ENCODE measurements around the gene SDK1.

Gene SDK1

DNA sequence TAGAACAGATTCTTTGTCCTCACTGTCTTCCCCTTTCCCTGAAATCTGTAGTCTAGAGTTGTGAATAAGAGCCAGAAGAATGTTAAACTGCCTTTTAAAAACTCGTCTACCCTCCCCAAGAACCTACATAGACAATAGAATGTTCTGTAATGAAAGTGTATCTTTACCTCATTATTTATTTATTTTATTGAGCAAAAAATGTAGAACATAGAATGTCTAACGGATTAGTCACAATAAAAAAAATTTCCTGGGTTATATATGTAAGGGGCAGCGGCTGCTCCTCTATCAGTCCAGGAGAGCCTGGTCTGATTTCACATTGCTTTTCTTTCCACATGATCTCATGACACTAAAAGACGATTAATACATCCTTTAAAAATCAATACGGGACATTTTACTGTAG, 135.7 kb downstream of the SDK1 start:
- in situ Hi-C loops (cut with MboI; ENCODE audit: low pct_unique_long_range_greater_than_20kb, low sequenced_read_pairs, unreplicated experiment): no loop called here
- TF ChIP-seq, protein P1, sequence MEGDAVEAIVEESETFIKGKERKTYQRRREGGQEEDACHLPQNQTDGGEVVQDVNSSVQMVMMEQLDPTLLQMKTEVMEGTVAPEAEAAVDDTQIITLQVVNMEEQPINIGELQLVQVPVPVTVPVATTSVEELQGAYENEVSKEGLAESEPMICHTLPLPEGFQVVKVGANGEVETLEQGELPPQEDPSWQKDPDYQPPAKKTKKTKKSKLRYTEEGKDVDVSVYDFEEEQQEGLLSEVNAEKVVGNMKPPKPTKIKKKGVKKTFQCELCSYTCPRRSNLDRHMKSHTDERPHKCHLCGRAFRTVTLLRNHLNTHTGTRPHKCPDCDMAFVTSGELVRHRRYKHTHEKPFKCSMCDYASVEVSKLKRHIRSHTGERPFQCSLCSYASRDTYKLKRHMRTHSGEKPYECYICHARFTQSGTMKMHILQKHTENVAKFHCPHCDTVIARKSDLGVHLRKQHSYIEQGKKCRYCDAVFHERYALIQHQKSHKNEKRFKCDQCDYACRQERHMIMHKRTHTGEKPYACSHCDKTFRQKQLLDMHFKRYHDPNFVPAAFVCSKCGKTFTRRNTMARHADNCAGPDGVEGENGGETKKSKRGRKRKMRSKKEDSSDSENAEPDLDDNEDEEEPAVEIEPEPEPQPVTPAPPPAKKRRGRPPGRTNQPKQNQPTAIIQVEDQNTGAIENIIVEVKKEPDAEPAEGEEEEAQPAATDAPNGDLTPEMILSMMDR (IDR thresholded peaks at IDR 0.05; ENCODE audit: extremely low read depth, insufficient read depth, missing control alignments): no peak
- no peak for DNase-seq (ENCODE audit: low spot score)

DNA sequence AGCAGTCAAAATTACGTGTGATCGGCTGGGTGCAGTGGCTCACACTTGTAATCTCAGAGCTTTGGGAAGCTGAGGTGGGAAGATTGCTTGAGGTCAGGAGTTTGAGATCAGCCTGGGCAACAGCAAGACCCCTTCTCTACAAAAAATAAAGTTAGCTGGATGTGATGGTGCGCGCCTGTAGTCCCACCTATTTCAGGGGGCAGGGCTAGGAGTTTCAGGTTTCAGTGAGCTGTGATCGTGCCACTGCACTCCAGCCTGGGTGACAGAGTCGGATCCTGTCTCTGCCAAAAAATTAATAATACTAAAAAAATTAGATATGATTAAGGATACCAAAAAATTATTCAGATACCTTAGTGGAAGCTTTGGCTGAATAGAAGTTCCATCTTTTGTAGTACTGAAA, 136.4 kb downstream of the SDK1 start:
- in situ Hi-C loops (cut with MboI; ENCODE audit: low pct_unique_long_range_greater_than_20kb, low sequenced_read_pairs, unreplicated experiment): no loop called here
- TF ChIP-seq, protein P1 (IDR thresholded peaks at IDR 0.05; ENCODE audit: extremely low read depth, insufficient read depth, missing control alignments): no peak
- DNase-seq (ENCODE audit: low spot score): no peak

DNA sequence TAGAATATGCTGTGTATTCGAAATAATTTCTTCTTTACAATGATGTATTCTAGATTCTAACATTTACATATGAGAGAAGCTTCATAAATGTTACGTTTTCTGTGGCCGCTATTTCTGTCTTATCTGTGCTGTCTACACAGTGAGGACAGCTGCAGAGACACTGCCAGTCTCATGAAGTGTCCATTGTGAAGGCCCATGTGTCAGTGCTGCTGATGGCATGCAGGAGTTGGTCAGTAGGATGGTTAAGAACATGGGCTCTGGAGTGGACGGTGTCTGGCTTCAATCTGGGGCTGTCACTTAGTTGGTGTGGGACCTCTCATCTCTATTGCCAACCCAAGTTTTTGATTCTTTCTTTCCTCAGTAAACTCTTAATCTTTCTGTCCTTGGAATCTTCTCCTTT, 137.3 kb downstream of the SDK1 start:
- in situ Hi-C loops (cut with MboI; ENCODE audit: low pct_unique_long_range_greater_than_20kb, low sequenced_read_pairs, unreplicated experiment): no loop called here
- TF ChIP-seq, protein P1 (IDR thresholded peaks at IDR 0.05; ENCODE audit: extremely low read depth, insufficient read depth, missing control alignments): no peak
- DNase-seq (ENCODE audit: low spot score): no peak

DNA sequence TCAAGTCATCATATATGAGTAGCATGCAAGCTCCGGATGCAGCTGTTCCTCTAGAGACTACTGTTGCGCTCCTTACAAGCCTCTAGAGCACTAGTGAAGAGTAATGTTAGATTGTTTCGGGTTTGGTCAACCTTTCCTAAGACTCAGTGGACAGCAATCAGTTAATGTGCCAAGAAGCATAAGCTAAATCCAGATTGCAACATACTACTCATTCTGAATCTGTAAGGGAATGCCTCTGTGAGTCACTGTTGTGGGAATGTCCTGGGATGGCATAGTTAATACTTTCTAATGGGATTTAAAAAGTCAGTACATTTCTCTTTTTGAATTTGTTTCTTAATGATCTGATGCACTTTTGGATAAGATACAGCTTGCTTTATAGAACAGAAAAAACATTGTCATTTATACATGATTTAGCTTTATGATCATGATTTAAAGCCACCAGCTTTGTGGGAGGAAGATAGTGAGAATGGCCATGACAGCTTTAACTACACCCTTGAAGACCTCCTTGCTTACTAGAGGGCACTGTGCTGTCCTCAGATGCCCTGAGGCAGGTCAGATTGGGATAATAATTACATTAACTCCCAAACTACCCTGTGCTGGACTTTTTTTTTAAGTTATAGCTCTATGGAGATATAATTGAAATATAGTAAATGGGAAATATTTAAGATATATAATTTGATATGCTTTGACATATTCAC, 138.4 kb downstream of the SDK1 start:
- in situ Hi-C loops (cut with MboI; ENCODE audit: low pct_unique_long_range_greater_than_20kb, low sequenced_read_pairs, unreplicated experiment): no loop called here
- no peak for DNase-seq (ENCODE audit: low spot score)
- TF ChIP-seq, protein P1 (IDR thresholded peaks at IDR 0.05; ENCODE audit: extremely low read depth, insufficient read depth, missing control alignments): no peak

DNA sequence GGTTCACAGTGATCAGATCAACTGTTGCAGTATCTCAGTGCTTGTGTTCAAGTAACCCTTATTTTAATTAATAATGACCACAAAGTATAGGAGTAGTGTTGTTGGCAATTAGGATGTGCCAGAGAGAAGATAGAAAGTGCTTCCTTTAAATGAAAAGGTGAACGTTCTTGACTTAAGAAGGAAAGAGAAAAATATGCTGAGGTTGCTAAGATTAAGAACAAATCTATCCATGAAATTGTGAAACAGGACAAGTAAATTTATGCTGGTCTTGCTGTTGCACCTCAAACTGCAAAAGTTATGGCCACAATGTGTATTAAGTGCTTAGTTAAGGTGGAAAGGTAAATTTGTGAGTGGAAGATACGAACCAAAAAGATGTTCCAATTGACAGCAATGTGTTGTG, 139.5 kb downstream of the SDK1 start:
- no peak for DNase-seq (ENCODE audit: low spot score)
- in situ Hi-C loops (cut with MboI; ENCODE audit: low pct_unique_long_range_greater_than_20kb, low sequenced_read_pairs, unreplicated experiment): no loop called here
- TF ChIP-seq, protein P1 (IDR thresholded peaks at IDR 0.05; ENCODE audit: extremely low read depth, insufficient read depth, missing control alignments): no peak

DNA sequence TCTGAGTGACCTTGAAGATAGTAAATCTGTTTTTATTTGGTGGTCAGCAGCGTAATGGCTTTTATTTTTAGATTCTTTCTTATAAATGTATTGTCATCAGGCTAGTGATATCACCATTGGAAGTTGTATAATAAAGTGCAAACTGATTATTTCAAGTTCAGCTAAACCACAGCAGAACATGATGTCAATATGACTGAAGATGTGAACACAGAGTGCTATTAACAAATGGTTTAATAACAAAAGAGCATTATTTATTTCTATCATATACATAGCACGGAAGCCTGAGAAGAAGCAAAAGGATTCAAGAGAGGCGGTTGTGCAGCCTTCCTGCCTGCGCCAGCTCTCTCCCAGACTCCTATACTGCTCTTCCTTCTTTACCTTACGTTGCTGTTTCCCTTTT, 142.7 kb downstream of the SDK1 start:
- no peak for DNase-seq (ENCODE audit: low spot score)
- in situ Hi-C loops (cut with MboI; ENCODE audit: low pct_unique_long_range_greater_than_20kb, low sequenced_read_pairs, unreplicated experiment): no loop called here
- TF ChIP-seq, protein P1 (IDR thresholded peaks at IDR 0.05; ENCODE audit: extremely low read depth, insufficient read depth, missing control alignments): no peak
